Measurements from ENCODE around the gene RSPO4. TPM values are rescaled to one million over a fixed set of nuclear protein-coding genes. Genes with fewer than 3 reads are reported as not detected.
A peak's percentile ranks its signal among the peaks of the same experiment; 100 is the strongest.

The RSPO4 gene
- polyA plus RNA-seq, 10 donors, result 0.11 to 0.95 (median 0.21) TPM; not detected in 2

DNA sequence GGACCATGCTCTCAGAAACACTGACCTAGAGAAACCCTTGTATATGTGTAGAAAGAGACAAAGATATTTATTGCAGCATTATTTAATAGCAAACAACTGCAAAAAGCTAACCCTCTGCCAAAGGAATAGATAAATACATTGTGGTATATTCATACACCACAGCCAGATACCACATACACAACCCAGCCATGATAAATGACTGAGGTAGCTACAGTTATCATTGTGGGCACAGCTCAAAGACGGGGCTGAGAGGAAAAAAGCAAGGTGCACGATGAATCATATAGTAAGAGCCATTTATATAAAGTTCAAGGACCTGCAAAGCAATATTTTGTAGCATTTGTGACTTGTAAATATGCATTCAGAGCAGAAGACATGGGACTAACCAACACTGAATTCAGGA, 30.8 kb downstream of the RSPO4 start:
- no peak for DNase-seq

DNA sequence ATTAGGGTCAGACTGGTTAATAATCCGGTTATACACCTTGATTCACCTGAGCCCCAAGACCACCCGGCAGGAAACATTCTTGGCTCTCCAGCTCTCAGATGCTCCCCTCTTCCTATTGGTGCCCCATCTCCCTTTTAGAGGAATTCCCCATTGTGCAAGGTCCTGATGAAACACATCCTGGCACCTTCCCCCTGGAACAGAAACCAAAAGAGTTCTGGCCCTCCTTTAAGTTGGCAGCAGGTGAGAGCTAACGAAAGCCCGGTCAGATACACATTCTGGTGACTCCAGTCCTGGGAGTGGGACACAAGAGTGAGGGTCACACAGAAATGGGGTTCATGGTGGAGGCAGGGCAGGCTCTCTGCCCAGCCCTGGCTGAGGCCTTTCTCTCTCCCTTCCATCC, 32.2 kb downstream of the RSPO4 start:
- DNase-seq, result no peak

DNA sequence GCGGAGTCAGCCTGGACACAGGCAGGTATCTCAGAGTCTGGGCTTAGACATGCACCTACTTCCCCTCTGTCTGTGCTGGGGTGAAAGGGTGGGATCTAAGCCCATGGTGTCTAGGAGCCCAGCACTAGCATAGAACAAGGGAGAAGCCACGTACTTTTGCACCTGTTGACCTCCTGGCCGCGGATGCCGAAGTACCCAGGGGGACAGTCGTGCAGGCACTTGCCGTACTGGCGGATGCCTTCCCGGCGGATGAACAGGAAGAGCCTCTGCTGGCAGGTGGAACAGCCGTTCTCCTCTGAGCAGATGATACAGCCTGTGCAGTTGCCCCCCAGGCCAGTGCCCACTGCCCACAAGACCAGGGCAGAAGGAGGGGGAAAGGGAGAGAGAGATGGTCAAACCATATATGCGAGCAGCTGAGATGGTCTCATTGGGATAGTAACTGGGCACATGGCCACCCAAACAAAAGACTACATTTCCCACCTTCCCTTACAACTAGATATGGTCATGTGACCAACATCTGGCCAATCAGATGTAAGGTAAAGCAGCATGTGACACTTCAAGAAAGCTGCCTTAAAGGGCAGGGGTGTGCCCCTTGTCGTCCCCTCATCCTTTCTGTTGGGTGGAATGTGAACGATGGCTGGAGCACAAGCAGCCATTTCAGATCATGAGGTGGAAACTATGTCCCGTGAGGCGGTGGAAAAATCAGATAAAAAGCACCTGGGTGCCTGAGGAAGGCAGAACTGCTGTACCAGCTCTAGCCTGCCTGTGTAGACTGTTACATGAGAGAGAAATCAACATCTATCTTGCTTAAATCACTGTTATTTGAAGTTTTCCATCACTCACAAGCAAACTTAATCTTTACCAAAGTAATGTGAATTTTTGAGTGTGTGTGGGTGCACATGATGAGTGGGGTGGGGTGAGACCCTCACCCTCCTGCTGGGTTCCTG, 34.0 kb downstream of the RSPO4 start:
- DNase-seq, result no peak

DNA sequence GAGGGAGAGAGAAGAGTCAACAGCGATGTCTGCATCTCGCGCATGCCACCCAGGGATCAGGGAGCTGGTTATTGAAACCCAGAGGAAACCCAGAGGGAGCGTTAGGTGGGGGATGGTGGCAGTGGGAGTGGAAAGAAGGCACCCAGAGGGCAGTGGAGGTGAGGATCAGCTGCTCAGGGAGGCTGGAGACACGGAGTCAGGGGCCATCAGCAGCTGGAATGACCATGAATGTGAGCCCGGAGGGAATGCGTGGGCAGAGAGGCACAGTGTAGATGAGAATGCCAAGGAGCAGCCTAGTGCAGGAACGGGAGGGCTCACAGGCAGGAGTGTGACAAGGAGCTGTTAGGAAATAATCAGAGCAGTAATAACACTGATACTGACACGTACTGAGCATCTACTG, 36.2 kb downstream of the RSPO4 start:
- no peak for DNase-seq

DNA sequence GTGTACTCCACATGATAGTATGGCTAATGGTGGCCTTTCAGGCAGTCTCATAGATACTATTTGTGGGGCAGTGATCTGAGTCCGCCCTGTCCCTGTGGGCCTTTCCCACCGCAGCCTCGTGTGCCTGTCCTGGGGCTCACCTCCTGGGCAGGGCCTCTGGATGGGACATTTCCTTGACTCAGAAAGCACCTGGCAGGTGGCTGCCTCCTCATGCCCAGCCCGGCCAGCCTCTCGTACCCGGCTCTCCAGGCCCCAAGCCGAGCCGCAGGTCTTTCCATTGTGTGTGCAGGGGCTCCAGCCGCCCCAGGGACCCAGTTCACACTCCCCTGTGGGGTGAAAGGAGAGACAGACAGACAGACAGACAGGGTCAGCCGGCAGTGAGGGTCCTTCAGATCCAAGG, 38.3 kb downstream of the RSPO4 start:
- DNase-seq, result no peak

DNA sequence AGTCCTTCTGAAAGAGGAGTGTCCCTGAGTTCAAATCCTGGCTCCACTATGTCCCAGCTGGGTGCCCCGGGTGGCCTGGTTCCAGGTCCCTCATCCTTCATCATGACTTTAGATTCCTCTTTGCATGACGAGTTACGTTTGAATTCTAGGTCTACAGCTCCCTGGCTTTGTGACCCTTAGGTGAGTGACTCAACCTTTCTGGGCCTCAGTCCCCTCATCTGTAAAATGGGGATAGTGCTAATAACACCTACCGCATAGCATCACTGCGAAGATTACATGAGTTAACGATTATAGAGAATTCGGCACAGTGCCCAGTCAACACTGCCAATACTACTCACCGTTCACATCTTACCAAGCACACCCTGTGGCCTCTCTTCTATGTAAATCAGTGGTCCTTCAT, 39.4 kb downstream of the RSPO4 start:
- no peak for DNase-seq

DNA sequence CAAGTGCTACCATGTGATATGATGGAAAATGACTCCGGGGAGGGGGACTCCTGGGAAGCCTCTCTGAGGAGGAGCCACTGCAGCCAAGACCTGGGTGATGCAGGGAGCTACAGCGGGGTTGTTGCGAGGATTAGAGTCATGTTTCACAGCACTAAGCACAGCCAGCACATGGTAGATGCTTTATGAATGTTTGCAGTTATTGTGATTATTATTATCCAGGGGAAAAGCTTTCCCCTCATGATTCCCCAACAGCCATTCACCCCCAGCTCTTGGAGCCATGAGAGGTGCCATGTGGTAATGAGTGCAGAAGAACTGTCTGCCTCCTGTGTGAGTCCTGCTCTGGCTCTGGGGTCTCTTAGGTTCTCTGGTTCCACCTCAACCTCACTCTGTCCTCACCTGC, 39.9 kb downstream of the RSPO4 start:
- DNase-seq, result no peak

DNA sequence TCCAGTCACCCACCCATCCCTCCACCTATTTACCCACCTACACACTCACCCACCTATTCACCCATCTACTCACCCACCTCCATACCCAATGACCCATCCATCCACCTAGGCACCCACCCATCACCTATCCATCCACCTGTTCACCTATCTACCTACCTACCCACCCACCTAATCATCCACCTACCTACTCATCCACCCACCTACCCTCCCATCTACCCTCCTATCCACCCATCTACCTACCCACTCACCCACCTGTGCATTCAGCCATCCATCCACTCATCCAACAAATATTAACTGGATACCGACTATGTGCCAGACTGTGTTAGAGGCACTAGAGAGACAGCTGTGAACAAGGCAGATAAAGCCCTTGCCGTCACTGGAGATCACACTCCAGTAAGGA, 40.3 kb downstream of the RSPO4 start:
- DNase-seq, result no peak

DNA sequence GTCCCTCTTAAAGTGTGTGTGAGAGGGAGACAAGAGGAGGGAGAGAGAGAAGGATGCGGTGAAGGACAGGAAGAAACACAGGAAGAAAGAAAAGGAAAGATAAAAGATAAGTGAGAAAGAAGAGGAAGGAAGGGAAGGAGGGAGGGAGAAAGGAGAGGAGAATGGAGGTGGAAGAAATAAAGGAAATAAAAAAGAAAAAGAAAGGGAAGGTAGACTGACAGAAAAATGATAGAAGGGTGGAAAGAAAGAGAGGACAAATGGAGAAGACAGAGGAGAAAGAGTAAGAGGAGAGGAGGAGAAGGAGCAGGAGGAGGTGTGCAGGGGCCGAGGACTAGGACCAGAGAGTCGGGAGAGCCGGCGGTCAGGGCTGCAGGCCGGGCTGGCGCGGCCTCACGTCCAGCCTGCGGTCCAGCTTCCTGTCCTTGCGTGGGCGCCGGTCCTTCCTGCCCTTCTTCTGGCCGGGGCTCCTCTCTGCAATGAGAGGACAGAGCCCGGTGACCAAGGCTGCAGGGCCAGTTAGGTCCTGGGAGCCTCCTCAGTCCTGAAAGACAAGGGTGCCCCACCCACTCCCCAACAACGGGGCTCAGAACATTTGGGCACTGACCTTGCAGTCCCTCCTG, 42.0 kb downstream of the RSPO4 start:
- no peak for DNase-seq

DNA sequence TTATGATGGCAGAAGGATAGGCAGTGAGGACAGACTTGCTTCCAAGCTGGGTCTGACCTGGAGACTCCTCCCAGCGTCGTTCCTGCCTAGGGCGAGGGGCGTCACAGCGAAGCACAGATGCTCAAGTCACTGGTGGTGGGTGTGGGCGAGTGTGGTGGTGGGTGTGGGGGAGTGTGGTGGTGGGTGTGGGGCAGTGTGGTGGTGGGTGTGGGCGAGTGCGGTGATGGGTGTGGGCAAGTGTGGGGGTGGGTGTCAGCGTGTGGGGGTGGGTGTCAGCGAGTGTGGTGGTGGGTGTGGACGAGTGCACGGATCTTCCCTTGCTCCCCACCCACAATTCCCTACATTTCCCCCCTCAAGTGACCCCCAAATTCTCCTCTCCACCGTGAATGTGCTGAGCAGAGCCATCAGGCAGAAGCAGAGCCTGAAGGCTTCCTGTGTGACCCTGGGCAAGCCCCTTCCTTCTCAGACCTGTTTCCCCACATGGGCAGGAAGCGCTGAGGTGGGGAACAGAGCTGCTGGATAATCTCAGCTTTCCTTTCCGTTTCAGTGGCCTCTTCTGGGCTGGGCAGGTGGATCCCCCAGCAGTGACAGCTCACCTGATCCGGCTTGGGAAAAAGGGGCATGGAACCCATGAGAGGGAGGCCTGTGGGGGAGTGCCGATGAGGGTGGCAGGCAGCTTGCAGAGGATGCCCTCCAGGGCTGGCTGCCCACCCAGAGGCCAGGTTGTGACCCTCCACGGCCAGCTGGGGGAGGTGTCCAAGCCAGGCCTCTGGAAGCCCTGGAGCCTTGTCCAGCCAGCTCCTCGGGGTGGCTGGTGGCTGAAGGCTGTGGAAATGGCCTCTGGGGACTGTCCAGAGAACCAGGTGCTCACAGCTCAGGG, 42.9 kb downstream of the RSPO4 start:
- DNase-seq, result no peak

DNA sequence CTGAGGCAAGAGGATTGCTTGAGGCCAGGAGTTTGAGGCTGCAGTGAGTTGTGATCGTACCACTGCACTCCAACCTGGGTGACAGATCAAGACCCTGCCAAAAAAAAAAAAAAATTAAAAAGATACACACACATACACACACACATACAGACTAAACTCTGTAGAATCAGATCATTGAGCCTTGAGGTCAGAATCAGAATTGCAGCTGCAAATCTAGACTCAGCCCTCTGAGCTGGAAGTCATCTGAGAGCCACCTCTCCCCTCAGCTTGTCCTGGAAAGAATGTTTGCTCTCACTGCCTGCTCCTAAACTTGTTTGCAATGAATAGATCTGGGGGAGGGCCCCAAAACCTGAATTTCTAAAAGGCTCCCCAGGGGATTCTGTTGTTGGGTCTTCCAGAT, 44.6 kb downstream of the RSPO4 start:
- DNase-seq, result no peak

DNA sequence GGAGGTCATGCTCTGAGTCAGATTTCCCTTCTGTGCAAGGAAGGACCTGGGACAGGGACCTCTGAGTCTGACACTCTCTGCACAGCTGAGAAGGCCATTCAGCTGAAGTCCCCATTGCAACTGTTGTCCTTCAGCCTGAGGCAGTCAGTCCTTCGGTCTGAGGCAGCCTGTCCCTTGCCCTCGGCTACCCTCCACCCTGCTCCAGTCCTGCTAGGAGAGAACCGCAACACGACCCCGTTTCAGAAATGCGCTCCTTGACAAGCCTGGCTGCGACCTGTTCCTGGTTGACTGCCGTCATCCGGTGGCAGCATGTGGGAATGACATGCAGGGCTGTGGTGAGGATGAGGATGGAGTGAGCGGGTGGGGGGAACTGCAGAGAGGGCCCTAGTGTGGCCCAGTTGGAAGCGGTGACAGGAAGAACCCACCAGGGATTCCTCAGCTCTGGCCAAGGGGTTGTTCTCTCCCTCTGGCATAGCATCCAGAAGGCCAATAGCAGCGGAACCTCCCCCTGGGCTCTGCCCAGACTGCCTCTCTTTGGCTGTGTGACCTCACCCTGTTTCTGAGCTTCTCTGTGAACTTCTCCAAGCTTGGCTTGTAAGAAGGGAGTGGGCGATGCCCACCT, 45.7 kb downstream of the RSPO4 start:
- DNase-seq, result peak; percentile 32 to 71 (median 56)

DNA sequence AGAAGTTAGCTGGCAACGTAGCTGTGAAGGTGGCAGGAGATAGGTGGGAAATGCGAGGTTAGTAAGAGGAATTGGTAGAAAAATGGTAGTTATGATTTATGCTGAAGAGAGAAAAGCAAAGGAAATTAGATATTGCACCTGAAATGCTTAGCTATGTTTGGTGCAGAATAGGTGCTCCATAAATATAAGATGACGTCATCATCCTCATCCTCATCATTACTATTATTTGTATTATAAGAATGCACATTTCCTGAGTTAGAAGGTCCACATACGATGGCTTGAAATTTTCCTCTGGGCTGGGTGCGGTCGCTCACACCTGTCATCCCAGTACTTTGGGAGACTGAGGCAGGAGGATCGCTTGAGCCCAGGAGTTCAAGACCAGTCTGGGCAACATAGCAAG, 46.5 kb downstream of the RSPO4 start:
- DNase-seq, result no peak

DNA sequence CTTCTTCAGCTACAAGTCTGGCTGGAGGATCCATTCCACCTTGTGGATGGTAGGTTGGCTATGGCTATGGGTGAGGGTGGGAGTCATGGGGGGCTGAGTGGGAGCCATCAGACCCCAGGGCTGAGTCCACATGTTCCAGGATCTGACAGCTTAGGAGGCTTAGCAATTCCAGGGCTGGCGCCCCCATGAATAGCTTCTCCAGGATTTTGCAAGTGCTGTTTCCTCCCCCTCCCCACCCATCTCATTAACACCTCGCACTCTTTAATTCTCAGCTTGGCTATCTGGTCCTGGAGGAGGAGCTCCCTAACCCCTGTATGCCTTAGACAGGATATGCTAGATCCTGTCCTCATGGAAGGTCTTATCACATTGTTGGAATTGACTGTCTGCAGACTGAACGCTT, 47.0 kb downstream of the RSPO4 start:
- DNase-seq, result no peak

DNA sequence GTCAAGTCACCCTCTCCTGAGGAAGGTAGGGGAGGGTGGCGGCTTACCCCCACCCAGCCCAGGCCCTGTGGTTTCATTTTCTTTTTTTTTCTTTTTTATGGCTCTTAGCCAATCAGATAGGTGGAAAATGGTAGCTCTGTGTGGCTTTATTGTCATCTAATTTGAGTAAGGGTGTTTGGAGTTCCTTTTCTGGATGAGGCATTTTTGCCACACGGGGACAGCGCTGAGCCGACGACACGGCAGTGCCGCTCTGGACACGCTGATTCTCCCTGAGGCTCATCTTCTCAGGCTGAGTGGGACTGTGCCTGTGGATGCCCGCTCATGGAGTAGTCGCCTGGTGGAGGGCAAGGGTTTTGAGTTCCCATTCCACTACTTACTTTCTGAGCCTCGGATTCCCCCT, 48.4 kb downstream of the RSPO4 start:
- DNase-seq, result no peak

DNA sequence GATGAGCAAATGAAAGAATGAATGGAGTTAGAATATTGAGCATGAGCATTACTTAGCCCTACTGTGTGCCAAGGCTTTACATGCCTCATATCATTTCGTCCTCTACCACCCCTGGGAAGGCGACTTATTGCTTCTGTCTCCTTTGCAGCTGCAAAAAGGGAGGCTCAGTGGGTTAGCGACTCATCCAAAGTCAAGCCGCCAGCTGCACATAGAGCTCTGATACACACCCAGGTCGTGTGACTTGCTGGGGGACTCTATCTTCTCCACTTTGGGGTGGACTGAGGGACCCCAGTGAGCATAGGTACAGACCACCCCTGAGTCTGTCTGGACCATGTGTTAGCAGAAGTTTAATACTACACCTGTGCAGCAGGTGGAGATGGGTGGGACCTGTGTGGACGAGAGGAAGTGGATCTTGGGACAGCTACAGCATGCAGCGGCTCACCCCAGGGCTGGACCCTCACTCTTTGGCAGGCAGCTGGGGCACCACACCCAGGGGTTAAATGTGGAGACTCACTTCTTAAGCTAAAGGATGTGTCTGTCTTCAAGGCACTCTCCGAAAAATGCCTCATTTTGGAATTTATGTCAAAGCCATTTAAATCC, 49.8 kb downstream of the RSPO4 start:
- no peak for DNase-seq

DNA sequence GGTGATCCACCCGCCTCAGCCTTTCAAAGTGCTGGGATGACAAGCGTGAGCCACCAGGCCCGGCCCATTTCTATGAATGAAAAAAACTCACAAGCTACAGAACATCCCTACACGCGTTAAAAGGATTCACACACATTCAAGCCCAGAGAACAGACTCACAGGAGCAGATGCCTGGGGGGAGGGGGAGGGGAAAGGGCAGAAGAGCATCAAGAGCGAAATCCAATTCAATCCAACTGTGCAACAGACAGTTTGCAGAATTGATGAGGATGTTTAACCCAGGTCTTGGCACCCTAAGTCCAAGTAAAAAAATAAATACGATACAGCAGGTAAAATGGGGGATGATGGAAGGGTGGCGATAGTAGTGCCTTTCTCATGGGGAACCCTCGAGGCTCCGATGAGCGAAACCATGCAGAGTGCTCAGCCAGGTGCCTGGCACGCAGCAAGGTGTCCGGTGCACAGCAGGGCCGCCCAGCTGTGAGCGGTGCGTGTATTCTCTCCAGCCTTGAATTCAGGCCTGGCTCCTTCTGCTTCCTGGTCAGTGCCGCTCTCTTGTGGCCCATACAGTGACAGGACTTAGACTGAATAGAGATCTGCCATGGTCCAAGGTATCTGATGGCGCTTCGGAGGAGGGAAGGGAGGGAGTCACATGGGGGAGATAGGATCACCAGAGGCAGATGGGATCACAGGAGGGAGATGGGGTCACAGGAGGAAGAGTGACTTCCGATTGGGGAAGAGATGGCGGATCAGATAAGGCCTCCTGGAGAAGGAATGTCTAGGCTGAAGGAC, 50.5 kb downstream of the RSPO4 start:
- no peak for DNase-seq

DNA sequence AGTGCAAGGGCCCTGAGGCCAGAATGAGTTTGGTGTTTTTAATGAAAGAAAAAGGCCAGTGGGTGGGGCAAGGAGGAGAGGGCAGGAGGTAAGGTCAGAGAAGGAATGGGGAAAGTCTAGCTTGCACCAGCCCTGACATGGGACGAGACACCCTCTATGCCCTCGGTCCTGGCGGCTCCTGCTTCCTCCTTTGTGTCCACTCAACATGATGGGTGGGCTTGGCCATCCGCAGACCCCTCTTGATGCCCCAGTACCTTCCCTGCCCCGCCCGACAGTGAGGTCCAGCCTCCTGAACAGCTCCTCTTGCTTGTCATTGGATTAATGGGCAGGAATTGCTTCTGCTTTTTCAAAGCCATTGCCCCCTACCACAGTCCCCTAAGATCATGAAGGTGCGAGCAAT, 52.4 kb downstream of the RSPO4 start:
- no peak for DNase-seq

DNA sequence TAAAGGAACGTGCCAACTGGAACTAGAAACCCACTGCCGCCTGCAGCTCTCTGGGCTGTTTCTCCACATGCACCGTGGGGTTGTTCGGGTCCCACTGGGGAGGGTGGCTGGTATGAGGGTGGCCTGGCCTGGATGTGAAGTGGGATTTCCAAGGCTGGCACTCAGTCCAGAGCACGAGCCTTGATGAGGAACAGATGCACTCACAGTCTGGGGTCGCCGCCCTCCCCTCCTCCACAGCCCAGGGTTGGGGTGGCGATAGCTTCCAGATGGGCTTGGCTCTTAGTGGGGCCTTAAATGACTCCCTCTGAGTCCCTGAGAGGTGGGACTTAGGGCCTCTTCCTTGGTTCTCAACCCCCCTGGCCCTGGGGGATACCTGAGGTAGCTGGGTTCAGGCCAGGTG, 55.3 kb downstream of the RSPO4 start:
- no peak for DNase-seq

DNA sequence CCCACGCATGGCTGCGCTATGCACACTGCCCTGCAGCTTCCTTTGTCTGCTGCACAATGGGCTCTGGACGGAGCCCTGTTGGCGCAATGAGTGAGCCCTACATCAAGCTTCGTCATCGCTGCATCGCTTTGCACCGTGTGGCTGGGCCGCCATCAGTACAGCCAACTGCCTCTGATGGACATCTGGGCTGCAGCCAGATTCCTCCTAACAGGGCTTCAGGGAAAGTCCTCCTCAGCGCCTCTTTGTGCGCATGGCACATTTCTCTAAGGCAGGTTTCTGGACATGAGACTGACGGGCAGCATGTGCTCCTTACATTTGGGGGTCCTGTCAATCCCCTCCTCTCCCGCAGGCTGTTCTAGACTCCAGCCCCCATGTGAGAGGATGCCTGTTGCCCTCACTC, 56.3 kb downstream of the RSPO4 start:
- DNase-seq, result no peak

Data from muscle of back (tissue), 11 donors.